Epidermal melanocyte (primary cell): ENCODE results near the gene TAGLN2.

Experiments
- DNase-seq: peaks from one replicate; pipeline ENCODE4 v3.0.0; 2011; ENCODE audit warnings: low spot score; ENCODE audit not compliant: insufficient read length

TAGLN2 gene

DNA sequence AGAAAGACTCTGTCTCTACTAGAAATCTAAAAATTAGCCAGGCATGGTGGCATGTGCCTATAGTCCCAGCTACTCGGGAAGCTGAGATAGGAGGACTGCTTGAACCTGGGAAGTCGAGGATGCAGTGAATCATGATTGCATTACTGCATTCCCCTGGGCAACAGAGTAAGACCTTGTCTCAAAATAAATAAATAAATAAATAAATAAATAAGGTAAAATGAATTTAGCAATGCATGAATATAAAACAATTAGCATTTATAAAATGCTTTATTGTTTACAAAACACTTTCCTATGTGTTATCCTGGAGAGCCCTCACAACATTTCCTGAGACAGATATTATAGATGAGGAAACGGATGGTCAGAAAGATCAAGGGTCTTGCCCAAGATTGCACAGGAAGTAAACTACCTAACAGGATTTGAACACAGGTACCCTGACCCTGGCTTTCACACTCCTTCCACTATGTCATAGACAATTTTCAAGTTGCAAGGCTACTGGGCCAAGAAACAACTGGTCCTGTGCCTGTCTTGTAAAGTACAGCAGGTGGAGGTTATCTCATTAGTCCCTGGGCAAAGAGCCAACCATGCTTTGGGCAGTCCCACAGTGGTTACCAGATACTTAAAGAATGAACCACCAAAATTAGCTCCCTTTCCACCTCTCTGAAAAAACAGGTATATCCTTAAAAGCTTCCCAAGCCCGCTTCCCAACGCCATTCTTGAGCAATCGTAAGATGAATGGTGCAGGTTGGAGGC, 47.4 kb downstream of the TAGLN2 start:
- no peak for DNase-seq

DNA sequence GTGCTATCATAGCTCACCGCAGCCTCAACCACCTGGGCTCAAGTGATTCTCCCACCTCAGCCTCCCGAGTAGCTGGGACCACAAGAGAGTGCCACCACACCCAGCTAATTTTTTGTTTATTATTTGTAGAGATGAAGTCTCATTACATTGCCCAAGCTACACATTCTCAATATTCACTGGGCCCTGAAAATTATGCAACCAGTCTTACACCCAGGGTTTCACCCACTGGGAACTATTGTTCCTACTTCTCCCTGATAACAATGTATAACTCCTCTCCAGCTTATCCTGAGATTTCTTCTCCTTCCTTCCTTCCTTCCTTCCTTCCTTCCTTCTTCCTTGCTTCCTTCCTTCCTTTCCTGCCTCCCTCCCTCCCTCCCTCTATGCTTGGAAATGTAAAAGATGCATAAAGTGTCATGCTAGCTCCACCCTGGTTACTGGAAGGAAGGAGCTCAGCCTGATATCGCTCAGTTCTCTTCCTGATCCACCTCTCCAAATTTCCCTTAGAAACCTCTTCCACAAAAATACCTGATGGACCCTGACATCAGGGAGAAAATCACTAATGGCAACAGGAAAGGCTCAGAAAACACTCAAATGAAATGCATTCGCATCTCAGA, 51.7 kb downstream of the TAGLN2 start:
- DNase-seq = no peak

DNA sequence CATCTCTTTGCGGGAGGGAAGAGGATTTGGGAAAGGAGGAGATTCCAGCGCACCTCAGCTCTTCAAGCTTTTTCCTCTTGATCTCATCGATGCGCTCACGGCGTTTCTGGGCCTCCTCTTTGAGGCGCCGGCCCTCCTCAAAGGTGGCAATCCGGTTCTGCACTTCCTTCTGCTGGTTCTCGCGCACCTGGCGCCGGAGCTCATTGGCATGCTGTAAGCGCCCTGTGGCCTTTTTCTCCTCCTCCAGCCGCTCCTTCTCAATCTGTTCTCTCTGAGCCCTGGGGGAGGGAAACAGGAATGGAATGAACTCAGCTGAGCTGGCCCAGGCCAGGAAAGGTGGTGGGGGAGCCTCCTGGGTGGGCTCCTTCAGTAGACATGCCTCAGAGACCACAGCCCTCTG, 52.4 kb downstream of the TAGLN2 start:
- DNase-seq = no peak

DNA sequence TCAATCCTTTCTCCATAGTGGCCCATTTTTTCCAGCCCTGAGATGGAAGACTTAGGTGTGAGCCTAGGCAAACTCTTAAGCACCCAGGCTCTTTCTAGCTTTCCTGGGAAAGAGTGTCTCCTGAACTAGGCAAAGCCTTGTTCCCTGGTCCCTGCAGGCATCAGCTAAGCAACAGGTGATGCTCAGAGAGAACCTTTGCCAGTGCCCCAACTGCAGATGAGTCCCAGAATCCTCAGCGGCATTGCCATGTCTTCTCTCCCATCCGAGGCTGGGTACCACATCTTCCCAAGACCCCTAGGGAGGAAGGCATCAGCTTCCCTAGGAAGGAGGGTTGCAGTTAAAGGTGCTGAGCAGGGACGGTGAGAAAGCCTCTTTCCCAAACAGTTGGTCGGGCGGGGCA, 54.6 kb downstream of the TAGLN2 start:
- DNase-seq = no peak

DNA sequence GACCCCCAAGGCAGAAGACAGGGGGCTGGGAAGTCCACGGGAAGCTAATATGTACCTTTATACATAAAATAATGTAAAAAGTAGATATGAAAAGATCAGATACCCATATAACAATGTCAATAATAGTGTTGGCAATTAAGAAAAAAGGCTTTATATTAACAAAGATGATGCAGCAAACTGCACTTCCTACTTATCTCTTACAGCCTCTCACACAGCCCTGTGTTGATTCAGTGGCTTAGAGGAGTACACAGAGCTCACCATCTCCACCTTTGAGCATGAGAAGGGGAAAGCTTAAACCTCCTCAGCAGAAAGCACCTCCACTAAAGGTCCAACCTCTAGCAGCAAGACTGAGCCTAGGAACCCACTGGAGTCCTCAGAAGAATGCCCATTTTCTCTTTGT, 55.7 kb downstream of the TAGLN2 start:
- DNase-seq = no peak

DNA sequence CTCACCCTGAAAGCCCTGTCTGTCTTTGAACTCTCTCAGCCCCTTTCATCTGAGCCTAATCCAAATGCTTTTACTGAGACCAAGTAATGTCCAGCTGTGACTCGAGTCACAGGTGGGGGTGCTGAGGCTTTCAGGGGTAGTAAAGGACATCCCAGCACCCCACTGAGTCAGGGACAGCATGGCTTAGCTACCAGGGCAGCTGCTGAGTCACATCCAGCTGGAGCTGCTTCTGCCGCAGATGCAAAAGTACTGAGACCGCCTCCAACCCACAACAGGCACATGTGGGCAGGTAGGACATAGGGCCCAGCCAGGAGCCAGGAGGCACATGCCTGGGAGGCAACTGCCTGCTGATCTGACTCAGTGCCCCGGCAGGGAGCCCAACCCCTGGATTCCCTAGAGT, 56.1 kb downstream of the TAGLN2 start:
- no peak for DNase-seq

DNA sequence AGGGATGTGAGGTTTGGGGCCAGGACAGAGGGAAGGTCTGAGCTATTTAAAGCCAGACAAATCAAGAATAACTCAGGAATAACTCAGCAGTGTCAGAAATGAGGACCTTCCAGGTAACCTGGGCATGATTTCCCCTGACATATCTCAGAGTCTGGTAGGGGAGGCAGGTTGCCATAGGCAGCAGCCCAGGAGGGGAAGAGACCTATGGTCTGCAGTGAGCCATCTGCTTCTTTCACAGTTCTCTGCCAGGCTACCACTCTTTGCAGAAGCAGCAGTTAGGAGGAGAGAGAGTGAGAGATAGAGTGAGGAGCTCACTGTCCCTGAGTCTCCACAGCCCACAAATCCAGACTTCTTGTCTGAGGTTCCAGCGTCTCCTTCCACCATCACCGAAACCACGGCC, 56.5 kb downstream of the TAGLN2 start:
- DNase-seq = no peak
